Fibroblast of skin of back (primary cell): ENCODE results near the gene ACHE.

Experiments
- DNase-seq: peaks from one replicate; pipeline ENCODE4 v3.0.0-alpha.2; 2013

ACHE gene

DNA sequence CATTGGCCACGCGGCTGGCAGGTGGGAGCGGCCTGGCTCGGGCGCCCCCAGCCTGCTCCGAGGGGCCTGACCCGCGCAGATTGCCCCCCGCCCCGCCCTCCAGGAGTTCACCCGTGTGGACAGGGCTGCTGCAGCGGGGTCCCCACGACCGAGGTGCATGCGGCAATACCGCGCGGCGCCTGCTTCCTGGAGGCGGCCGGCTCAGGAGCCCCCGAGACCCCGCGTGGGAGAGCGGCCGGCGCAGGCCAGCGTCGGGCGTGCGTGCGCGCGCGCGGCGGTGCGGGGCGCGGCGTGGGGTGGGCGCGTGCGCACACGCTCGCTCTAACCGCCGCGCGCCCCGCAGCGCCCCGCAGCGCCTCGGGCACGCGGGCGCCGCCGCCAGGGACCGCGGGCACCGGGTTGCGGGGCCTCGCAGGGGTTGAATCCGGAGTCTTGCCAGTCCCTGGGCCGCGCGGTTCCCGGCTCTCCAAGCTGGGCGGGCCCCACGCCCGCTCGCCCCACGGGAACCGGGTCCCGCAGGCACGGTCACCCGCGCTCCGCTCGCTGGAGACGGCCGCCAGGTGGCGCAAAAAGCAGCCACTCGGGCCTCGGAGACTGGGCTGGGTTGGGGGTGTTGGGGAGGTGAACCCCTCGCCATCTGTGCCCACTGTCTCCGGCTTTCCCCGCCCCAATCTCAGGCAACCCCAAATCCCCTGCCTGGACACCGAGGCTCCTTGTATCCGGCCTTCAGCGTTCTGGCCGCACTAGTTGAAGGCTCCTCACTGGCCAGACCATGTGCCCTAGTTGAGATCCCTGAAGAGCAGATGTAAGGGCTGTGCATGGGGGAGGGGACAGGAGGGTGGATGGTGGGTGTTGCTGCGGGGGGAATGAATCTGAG lies 1.3 kb upstream of the ACHE start:
- no peak for DNase-seq

DNA sequence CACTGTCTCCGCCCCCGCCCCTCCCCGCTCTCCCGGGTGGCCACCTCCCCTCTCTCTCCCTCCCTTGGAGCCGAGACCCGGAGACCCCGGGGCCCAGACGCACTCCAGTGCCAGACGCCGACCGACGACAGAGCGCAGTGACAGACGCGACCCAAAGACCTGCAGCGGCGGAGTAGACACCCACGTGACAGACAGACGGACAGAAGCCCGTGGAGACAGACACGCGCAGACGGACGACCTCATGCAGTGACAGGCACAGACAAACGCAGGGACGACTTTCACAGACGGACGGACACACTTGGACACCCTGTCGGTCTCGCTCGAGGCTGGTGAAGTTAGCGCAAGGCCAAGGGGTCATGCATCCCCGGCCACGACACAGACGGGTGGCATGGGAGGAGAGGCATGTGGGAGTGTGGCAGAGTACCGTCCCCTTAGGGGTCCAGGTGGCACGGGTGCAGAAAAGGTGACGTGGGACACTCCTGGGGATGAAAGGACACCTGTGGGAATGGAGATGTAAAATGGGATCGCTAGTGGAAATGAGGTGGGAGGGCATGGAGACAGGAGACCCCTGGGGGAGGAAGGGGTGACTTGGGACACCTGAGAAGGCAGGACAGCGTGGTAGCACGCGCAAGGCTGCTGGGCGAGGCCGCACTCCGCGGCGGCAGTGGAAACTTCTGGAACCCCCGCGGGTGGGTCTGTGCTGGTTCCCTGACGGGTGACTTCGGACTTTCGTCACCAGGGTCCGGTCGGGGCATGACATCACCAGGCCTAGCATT lies 456 bp upstream of the ACHE start:
- DNase-seq, result no peak

DNA sequence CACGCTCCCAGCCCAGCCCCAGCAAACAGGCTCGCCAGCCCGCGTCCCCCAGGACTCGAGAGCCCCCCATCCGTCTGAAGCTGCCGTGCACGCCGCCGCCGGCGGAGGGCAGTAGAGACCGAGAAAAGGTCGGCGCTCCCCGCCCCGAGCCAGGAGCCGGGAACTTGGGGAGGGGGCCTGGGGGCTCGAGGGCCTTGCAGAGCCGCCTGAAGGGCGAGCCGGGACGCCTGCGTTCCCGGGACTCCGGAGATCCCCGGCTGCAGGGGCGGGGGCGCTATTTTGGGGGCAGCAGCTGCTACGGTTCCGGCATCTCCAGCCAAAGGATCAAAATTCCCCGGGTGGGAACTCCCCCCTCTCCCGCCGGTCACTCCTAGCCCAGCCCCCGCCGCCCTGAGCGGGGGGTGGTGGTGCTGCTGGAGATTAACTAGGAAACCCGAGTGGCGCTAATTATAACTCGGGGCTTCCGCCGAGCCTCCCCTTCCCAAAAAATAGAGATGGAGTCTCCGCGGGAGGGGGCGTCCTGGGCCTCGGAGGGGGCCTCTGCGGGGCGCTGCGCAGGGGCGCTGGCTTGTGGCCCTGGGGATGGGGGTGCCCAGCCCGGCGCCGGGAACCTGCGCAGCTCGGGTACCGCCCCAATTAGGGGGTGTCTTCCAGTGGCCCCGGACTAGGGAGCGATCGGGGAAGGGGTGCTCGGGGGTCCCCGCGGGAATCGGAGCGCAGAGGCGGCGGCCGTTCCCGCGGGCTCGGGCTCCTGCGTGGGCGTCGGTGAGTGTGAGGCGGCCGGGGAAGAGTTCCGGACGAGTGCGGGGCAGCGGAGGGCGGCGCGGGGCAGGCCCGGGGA lies 608 bp downstream of the ACHE start:
- no peak for DNase-seq

DNA sequence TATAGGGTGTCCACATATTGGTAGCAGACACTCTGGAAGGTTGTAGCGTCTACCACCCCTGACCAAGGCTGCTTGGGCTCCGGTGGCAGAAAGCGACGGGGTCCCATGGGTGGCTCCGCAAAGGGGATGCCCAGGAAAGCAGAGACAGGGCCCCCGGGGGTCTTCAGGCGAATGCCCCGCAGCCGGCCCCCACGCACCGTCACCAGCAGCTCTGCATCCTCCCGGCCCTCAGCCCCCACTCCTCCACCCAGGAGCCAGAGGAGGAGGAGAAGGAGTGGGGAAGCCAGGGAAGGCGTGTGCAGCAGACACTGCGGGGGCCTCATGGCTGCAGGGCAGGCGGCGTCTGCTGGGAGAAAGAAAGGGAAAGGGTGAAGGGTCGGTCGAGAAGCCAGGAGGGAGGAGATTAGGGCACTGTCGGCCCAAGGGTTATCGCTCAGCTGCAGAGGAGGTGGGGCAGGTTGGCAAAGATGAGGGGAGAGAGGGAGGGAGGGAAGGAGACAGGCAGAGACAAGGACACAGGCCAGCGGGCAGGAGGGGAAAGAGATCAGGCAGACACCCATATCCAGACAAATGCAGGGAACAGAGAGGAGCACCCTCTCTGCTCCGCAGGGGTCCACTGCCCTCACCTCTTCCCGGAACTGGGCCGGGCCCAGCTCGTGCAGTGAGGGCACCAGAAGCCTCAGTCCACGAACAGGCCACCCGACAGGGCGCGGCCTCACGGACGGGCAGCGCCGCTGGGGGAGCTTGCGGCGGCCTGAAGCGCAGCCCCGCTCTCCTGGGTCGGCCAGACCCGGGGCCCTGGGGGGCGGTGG lies 1.6 kb downstream of the ACHE start:
- DNase-seq, result no peak

DNA sequence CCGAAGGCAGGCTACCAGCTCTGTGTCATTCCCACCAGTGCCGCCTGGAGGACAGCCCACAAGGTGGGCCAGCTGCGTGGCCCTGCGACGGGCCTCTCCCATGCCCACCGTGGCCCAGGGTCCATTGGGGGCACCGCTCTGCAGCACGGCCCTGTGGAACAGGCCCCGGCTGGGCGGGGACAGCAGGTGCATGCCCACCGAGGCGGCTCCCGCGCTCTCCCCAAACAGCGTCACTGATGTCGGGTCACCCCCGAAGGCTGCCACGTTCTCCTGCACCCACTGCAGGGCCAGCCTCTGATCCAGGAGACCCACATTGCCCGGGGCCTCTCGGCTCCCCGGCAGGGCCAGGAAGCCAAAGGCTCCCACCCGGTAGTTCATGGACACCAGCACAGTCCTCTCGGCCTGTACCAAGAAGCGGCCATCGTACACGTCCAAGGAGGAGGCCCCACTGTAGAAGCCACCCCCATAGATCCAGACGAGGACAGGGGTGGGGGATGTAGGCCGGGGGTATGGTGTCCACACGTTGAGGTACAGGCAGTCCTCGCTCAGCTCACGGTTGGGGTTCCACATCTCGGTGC lies 2.3 kb downstream of the ACHE start:
- no peak for DNase-seq

DNA sequence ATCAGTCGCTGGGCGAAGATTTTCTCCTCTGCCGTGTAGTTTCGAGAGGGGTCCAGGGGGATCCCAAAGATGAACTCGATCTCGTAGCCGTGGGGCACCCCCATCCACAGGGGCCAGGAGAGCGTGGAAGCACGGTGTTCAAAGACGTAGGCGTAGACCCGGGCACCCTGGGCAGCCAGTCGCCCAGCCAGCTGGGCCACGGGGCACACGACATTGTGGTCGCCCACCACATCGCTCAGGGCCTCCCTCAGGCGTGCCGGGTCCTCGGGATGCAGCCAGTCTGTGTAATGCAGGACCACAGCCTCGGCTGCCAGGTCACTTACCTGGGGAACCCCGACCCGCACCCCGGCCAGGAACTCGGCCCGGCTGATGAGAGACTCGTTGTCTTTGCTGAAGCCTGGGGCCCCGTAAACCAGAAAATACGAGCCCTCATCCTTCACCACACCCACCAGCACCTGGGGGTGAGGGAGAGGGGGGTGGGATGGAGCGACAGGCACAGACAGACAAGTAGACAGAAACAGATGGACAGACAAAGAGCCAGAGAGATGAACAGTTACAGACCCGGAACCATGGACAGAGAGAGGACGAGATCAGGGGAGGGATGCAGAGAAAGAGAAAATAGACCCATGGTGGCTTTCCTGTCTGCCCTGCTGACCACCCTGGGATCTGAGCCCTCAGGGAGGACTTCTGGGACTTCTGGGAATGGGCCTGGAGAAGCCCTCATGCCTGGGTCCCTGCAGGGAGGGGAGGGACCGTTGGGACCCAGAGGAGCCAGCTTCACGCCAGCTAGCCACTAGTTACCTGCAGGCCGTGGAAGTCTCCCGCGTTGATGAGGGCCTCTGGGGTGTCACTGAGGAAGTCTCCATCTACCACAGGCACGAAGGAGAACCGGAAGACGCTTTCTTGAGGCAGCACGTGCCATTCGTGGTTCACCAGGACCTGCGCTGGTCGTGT lies 3.0 kb downstream of the ACHE start:
- no peak for DNase-seq

DNA sequence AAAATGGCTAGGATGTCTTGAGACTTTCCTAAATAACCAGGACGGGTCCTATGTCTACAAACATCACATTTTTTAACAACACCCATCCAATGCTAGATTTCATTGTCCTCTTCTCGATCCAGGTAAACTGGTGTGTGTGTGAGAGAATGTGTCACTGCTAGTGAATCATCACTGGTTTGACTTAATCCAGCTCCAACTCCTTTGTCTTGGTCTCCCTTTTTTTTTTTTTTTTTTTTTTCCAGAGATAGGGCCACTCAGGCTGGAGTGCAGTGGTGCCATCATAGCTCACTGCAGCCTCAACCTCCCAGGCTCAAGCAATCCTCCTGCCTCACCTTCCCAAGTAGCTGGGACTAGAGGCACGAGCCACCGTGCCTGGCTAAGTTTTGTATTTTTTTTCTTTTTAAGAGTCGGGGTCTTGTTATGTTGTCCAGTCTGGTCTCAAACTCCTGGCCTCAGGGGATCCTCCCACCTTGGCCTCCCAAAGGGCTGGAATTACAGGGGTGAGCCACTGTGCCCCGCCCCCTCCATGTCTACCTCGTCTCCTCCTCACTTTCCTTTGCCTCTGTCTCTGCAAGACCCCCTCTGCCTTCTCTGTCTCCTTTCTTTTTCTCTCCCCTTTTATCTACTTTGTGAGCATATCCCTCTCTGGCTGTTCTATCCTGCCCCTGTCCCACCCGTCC lies 4.0 kb downstream of the ACHE start:
- no peak for DNase-seq

DNA sequence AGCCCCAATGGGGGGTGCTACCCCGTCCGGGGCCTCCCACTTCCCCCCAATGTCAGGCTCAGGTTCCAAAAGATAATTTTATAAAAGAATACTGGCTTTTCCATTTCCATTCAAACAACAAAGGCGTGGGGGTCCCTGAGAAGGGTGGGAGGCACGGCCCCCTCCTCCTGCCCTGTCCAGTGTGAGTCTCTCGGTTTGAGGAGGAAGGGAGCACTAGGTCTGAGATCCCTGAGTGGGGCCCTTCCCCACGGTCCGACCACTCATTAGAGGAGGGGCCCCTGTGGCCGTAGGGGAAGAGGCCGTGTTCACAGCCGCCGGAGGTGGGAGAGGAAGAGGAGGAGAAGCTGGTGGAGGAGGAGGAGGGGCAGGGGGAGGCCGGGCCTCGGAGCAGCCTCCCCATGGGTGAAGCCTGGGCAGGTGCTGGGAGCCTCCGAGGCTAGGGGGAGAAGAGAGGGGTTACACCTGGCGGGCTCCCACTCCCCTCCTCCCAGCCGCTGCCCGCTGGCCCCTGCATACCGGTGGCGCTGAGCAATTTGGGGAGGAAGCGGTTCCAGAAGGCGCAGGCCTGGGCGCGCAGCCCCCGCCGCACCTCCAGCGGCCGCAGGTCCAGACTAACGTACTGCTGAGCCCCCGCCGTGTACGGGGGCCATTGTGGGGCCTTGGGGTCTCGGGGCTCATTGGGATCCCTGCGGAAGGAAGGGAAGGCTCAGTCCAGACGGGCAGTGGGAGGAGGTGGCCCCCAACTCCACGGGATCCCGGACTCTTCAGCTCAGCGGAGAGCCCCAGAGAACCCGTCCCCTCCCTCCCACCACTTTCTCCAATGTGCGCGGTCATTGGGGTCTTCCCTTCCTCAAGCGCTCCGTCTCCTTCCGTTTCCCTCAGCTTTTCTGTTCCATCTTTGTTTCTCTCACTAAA lies 4.8 kb downstream of the ACHE start:
- no peak for DNase-seq

DNA sequence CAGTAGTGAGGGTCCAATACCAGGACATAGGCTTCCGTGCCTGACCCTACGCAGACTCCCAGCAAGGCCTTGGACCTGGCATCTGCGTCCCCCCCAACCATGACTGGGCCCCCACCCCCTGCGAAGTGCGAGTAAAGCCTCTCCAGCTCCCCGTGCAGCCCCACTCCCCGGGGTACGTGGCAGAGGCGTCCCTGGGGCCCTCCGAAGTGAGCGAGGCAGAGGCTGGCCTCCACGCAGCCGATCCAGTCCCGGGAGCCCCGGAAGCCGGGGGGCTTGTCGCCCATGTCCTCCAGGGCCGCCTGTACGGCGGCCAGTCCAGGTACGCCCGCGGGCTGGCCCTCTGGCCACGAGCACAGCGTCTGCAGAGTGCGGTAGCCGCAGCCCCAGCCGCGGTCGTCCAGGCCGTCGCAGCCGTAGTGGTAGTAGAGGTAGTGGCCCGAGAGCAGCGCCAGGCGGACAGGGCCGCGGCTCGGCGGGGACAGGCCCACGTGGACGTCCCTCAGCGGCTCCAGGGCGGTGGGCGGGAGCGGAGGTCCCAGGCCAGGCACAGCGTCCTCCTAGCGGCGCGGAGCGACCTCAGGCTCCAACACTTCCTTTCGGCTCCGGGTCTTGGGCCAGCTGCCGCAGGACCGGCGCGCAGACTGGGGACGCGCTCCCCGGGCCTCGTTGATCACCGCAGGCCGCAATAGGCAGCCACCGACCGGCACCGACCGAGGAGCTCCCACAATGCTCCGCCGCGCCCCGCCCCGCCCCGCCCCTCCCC lies 6.5 kb downstream of the ACHE start, which contains the start of gene UFSP1:
Gene UFSP1, minus strand, starts transcription at position 728 of the 763 bp plus-strand sequence. Its CDS starts 444 bp downstream, at position 284.
- no peak for DNase-seq

DNA sequence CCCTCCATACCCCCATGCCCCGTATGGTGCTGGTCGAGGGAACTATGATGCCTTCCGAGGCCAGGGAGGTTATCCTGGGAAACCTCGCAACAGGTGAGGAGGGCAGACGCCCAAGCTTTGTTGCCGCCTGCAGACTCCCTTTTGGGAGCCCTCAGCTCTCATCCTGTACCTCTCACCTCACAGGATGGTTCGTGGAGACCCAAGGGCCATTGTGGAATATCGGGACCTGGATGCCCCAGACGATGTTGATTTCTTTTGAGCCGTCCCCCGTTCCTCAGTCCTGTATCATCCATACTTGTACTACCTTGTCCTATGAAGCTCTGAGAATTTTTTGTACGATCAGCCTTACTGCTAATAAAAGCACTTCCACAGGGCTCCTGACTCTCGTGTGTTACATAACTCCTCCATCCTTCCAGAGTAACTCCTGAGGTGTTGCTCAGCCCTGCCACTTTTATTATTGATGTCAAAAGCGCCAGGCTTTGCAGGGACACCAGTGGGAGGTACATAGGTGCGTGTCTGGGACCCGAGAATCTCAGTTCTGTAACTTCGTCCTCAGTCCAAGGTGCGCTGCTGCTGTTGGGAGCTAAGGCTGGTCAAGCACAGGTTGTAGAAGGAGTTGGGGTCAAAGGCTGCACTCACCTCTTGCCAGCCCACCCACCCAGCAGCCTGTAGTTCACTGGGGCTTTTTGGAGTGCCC lies 7.2 kb downstream of the ACHE start:
- DNase-seq, result no peak

DNA sequence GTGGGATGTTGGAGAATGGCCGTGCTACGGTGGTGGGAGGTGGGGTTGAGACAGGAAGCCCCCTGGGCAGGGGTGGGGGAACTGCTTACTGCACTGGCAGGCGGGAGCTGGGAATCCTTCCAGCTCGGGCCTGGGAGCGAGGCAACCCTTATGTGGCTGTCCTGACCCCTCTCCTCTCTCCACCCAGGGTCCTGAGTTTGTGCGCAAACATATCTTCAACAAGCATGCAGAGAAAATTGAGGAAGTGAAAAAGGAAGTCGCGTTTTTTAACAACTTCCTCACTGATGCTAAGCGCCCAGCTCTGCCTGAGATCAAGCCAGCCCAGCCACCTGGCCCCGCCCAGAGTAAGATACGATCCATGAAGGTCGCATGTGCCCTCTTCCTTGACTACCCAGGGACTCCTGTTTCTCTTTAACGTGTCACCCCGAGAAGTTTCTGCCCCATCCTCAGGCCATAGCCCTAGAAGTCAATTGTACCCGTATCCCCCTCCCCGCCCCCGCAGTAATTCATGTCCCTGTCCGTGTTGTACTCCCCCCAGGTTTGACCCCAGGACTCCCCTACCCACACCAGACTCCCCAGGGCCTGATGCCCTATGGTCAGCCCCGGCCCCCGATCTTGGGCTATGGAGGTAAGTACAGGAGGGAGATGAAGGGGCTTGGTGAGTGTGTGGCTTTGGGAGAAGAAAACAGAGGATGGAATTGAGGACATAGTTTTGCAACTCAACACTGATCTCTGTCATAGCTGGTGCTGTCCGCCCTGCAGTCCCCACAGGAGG lies 8.0 kb downstream of the ACHE start:
- DNase-seq, result no peak

DNA sequence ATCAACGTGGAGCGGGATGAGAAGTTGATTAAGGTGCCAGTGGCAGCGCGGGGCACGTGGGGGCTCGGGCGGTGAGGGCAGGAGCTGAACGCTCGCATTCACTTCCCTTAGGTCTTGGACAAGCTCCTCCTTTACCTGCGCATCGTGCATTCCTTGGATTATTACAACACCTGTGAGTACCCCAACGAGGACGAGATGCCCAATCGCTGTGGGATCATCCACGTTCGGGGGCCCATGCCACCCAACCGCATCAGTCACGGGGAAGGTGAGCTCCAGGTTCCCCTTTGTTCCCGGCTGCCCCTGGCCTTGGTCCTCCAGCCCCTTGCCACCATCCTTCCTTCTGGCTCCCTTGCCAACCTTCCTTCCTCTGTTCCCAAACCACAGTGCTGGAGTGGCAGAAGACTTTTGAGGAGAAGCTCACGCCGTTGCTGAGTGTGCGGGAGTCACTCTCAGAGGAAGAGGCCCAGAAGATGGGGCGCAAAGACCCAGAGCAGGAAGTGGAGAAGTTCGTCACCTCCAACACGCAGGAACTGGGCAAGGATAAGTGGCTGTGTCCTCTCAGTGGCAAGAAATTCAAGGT lies 8.7 kb downstream of the ACHE start:
- no peak for DNase-seq

DNA sequence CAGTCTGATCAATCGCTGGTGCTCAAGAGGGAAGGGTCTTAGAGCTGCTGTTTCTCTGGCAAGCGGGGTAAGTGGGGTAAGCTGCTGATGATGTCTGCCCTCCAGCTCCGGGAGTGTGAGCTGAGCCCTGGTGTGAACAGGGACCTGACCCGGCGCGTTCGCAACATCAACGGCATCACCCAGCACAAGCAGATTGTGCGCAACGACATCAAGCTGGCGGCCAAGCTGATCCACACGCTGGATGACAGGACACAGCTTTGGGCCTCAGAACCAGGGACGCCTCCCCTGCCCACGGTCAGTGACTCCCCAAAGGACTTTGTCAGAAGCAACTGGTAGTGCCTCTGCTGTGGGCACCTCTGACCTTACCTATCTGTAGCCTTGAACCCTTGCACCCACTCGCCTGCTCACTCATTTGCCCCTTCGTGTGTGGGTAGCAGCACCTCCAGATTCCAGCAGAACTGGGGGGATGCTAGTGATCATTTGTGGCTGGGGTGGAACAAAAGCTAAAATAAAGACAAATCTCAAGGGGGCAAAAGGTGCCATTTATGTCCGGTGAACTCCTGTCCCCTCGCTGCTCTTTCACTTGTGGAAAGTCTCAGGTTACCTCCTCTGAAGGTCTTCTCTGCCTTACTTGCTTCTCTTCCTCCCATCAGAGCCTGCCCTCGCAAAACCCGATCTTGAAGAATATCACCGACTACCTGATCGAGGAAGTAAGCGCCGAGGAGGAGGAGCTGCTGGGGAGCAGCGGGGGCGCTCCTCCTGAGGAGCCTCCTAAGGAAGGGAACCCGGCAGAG lies 9.3 kb downstream of the ACHE start:
- DNase-seq, result no peak

DNA sequence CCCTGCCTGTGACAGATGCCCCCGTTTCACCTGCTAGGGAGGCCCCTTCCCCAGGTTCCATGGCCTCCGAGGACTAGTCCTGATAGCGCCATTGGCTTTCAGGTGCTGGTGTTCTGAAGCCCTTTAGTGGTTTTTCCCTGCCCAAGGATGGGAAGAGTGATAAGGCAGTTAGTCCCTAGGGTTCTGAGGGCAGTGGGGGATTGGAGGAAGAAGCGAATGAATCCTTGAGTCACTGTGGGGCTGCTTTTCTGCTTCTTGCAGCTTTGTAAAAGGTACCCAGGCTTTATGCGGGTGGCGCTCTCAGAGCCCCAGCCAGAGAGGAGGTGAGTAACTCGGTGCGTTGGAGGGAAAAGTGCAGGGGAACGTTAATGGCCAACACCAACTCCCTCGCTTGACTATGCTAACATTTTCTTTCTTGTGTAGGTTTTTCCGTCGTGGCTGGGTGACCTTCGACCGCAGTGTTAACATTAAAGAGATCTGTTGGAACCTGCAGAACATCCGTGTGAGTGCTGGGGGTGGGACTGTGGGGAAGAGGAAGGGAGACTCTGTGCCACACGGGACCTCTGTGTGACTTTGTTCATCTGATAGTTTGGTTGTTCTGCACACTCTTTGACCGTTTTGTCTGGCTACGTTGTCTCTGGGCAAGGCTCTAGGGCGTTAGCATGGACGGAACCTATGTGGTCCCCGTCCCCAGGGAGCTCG lies 10.1 kb downstream of the ACHE start:
- no peak for DNase-seq
